Suprapubic skin (tissue), 4 donors: ENCODE results near the gene PARD3B.

ENCODE experiments used
- CTCF ChIP-seq, 2 donors: fragments of 200-600 bp in 1 of 2; fragments of 450-650 bp in 1 of 2; sonication (generic) in 1 of 2; IDR thresholded peaks; one replicate each; pipeline ENCODE4 v1.5.1; 2016 to 2019; ENCODE audit warnings: antibody characterized with exemption in 2 of 2, mild to moderate bottlenecking in 1 of 2, moderate library complexity in 1 of 2
- POLR2A ChIP-seq, 2 donors: fragments of 450-650 bp; IDR thresholded peaks; one replicate each; pipeline ENCODE4 v1.6.1; 2017; ENCODE audit warnings: antibody characterized with exemption in 2 of 2, mild to moderate bottlenecking in 2 of 2, moderate library complexity in 2 of 2
- POLR2AphosphoS5 ChIP-seq, 3 donors: sonication (generic); formaldehyde crosslinking; IDR thresholded peaks; one replicate each; pipeline ENCODE4 v1.6.1; 2017; ENCODE audit warnings: antibody characterized with exemption in 3 of 3

- no peak for TF ChIP-seq POLR2A (IDR thresholded peaks at IDR 0.05)
- TF ChIP-seq POLR2AphosphoS5 (IDR thresholded peaks at IDR 0.05), result no peak
- TF ChIP-seq CTCF (IDR thresholded peaks at IDR 0.05), result no peak
Observed at GRCh38 chr2:204545861-204546735, 823 bp downstream of the PARD3B start.
